ENCODE data around the gene FBXW4. TPM values are rescaled to one million over a fixed set of nuclear protein-coding genes. Genes with fewer than 3 reads are reported as not detected.

FBXW4 gene
- total RNA-seq, 1 experiment from 2014 or later, result 38.2 TPM

DNA sequence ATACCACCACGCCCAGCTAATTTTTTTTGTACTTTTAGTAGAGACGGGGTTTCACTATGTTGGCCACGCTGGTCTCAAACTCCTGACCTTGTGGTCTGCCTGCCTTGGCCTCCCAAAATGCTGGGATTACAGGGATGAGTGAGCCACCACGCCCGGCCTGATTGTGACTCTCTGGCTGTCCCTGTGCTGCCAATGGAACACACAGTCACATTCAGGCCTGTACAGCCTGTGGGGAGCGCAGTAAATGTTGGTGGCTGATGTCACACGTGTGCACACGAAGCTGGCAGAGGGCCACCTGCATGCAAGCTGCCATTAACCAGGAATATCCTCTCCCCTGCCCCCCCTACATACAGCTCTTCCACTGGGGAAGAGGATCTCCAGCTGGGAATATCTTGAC, 129.0 kb downstream of the FBXW4 start:
- intact Hi-C loops (cut with micrococcal nuclease; ENCODE audit: unreplicated experiment), result no loop called here
- no peak overlapping the region for H3K27ac ChIP-seq
- no peaks in the 10 kb centered on the region for H3K36me3 ChIP-seq (ENCODE audit: low read depth)
- no peak for DNase-seq
- H3K79me2 ChIP-seq (ENCODE audit: low read depth), result no peaks in the 10 kb centered on the region
- TF ChIP-seq, protein P1, sequence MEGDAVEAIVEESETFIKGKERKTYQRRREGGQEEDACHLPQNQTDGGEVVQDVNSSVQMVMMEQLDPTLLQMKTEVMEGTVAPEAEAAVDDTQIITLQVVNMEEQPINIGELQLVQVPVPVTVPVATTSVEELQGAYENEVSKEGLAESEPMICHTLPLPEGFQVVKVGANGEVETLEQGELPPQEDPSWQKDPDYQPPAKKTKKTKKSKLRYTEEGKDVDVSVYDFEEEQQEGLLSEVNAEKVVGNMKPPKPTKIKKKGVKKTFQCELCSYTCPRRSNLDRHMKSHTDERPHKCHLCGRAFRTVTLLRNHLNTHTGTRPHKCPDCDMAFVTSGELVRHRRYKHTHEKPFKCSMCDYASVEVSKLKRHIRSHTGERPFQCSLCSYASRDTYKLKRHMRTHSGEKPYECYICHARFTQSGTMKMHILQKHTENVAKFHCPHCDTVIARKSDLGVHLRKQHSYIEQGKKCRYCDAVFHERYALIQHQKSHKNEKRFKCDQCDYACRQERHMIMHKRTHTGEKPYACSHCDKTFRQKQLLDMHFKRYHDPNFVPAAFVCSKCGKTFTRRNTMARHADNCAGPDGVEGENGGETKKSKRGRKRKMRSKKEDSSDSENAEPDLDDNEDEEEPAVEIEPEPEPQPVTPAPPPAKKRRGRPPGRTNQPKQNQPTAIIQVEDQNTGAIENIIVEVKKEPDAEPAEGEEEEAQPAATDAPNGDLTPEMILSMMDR (conservative IDR thresholded peaks at IDR 0.05), result no peak
- TF ChIP-seq EZH2 (IDR thresholded peaks at IDR 0.05; ENCODE audit: low read depth), result no peak
- BruUV-seq (replicated peaks), result no TSS peak
- H3F3A ChIP-seq (ENCODE audit: insufficient read depth, low read depth), result no peaks in the 10 kb centered on the region
- no peak overlapping the region for H2AFZ ChIP-seq
- peaks cover 15% of the 10 kb centered on the region for H3K27me3 ChIP-seq (ENCODE audit: insufficient read depth, low read depth)
- H3K4me3 ChIP-seq, result no peak overlapping the region
- CTCF ChIA-PET, result interaction anchor here (0.6 kb wide), 1 partner anchor 213 kb away, joined by 14 read pairs; no protein-coding TSS in a partner anchor
- H3K4me2 ChIP-seq, result no peak overlapping the region
- POLR2A ChIA-PET (ENCODE audit: unreplicated experiment), result no interaction called here
- no peaks in the 10 kb centered on the region for H3K9me3 ChIP-seq (ENCODE audit: insufficient read depth, low read depth)
- H3K9me2 ChIP-seq (ENCODE audit: insufficient read depth), result no peaks in the 10 kb centered on the region
- H4K20me1 ChIP-seq (ENCODE audit: insufficient read depth), result no peaks in the 10 kb centered on the region
- H3K4me1 ChIP-seq (replicated peaks; ENCODE audit: insufficient read depth), result no peaks in the 10 kb centered on the region

DNA sequence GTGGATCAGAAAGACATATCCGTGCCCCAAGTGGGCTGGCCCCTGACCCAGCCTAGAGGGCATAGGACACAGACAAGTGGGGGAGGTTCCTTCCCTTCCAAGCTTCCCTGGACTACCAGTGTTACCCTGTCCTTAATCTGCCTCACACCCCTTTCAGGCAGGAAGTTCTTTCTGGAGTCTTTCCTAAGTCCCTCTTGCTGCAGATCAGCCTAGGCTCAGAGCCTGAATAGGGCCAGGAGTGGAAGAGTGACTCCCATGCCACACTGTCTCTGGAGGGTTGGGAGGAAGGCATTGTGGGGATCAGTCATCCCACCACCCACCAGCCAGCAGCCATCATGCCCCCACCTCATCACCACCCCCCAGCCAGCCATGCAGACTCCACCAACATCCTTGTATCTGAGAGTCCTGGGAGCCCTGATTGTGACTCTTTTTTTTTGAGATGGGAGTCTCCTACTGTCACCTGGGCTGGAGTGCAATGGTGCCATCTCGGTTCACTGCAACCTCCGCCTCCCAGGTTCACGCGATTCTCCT, 129.5 kb downstream of the FBXW4 start:
- DNase-seq, result no peak
- H4K20me1 ChIP-seq (ENCODE audit: insufficient read depth), result no peaks in the 10 kb centered on the region
- intact Hi-C loops (cut with micrococcal nuclease; ENCODE audit: unreplicated experiment), result no loop called here
- no TSS peak for BruUV-seq (replicated peaks)
- H2AFZ ChIP-seq, result no peak overlapping the region
- H3K27me3 ChIP-seq (ENCODE audit: insufficient read depth, low read depth), result peaks cover 15% of the 10 kb centered on the region
- no peaks in the 10 kb centered on the region for H3K36me3 ChIP-seq (ENCODE audit: low read depth)
- no peaks in the 10 kb centered on the region for H3K9me3 ChIP-seq (ENCODE audit: insufficient read depth, low read depth)
- H3K4me2 ChIP-seq, result no peak overlapping the region
- ChIA-PET POLR2A (ENCODE audit: unreplicated experiment) (no interaction called here), CTCF (interaction anchor here (0.6 kb wide), 1 partner anchor 214 kb away, joined by 14 read pairs; no protein-coding TSS in a partner anchor)
- H3K4me1 ChIP-seq (replicated peaks; ENCODE audit: insufficient read depth), result no peaks in the 10 kb centered on the region
- no peak overlapping the region for H3K4me3 ChIP-seq
- TF ChIP-seq, protein P1 (conservative IDR thresholded peaks at IDR 0.05), result no peak
- no peak for TF ChIP-seq EZH2 (IDR thresholded peaks at IDR 0.05; ENCODE audit: low read depth)
- no peaks in the 10 kb centered on the region for H3K9me2 ChIP-seq (ENCODE audit: insufficient read depth)
- H3K79me2 ChIP-seq (ENCODE audit: low read depth), result no peaks in the 10 kb centered on the region
- H3F3A ChIP-seq (ENCODE audit: insufficient read depth, low read depth), result no peaks in the 10 kb centered on the region
- no peak overlapping the region for H3K27ac ChIP-seq

DNA sequence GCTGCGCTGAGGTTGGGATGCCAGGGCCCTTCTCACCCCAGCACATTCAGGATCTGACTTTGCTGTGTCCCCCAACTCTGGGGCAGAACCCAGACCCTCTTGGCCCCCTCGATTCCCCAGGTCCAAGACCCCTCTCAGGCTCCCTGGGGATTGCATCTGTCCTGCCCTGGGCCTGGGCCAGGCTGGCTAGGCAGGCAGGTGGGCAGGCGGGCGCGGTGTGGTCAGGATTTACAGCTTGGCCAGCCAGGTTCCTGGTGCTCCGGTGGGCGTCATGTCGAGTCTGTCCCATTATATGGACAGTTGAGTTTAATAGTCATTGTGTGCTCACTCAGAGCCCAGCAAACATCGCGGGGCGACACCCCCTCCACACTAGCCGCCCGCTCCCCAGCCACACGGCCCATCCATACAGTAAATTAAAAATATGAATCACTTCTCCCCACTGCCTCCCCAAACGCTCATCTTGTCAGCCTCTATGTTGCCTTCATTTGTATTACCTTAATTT, 130.4 kb downstream of the FBXW4 start:
- H4K20me1 ChIP-seq (ENCODE audit: insufficient read depth), result no peaks in the 10 kb centered on the region
- ChIA-PET CTCF (no interaction called here), POLR2A (ENCODE audit: unreplicated experiment) (no interaction called here)
- no TSS peak for BruUV-seq (replicated peaks)
- H3K36me3 ChIP-seq (ENCODE audit: low read depth), result no peaks in the 10 kb centered on the region
- peaks cover 15% of the 10 kb centered on the region for H3K27me3 ChIP-seq (ENCODE audit: insufficient read depth, low read depth)
- no peaks in the 10 kb centered on the region for H3F3A ChIP-seq (ENCODE audit: insufficient read depth, low read depth)
- intact Hi-C loops (cut with micrococcal nuclease; ENCODE audit: unreplicated experiment), result no loop called here
- H2AFZ ChIP-seq, result no peak overlapping the region
- no peaks in the 10 kb centered on the region for H3K9me3 ChIP-seq (ENCODE audit: insufficient read depth, low read depth)
- H3K79me2 ChIP-seq (ENCODE audit: low read depth), result no peaks in the 10 kb centered on the region
- TF ChIP-seq EZH2 (IDR thresholded peaks at IDR 0.05; ENCODE audit: low read depth), result no peak
- TF ChIP-seq, protein P1 (conservative IDR thresholded peaks at IDR 0.05), result no peak
- H3K27ac ChIP-seq, result no peak overlapping the region
- no peaks in the 10 kb centered on the region for H3K9me2 ChIP-seq (ENCODE audit: insufficient read depth)
- H3K4me1 ChIP-seq (replicated peaks; ENCODE audit: insufficient read depth), result no peaks in the 10 kb centered on the region
- H3K4me3 ChIP-seq, result no peak overlapping the region
- no peak for DNase-seq
- no peak overlapping the region for H3K4me2 ChIP-seq
